Nephron progenitor cell (in vitro differentiated cells): ENCODE measurements around the gene CLEC2A.

Source experiments
- DNase-seq: peaks from one replicate; pipeline ENCODE4 v3.0.0; 2021
- H3K27ac Mint-ChIP-seq: 2 replicates; pipeline ENCODE4 v1.8.0; 2021; ENCODE audit warnings: mild to moderate bottlenecking, moderate library complexity, mixed read lengths
- H3K27me3 Mint-ChIP-seq: 2 replicates; pipeline ENCODE4 v1.8.0; 2021; ENCODE audit warnings: mild to moderate bottlenecking, low read depth, mixed read lengths; ENCODE audit not compliant: poor library complexity
- H3K36me3 Mint-ChIP-seq: 2 replicates; pipeline ENCODE4 v1.8.0; 2021; ENCODE audit warnings: low read depth, mixed read lengths
- H3K4me1 Mint-ChIP-seq: 2 replicates; pipeline ENCODE4 v1.8.0; 2021; ENCODE audit warnings: mixed read lengths
- H3K4me3 Mint-ChIP-seq: 2 replicates; pipeline ENCODE4 v1.8.0; 2021; ENCODE audit warnings: mild to moderate bottlenecking, moderate library complexity, mixed read lengths
- H3K9me3 Mint-ChIP-seq: 2 replicates; pipeline ENCODE4 v1.8.0; 2021; ENCODE audit warnings: mild to moderate bottlenecking, moderate library complexity, mixed read lengths
- CTCF ChIP-seq: fragments of 200-600 bp; sonication (generic); IDR thresholded peaks from 2 replicates; pipeline ENCODE4 v1.5.0; 2021; ENCODE audit warnings: antibody characterized with exemption

Gene CLEC2A

GRCh38 chr12:9910716-9911421 is 21.3 kb downstream of the CLEC2A start:
- Mint-ChIP-seq H3K4me3 (peak overlapping the region; percentile 10), H3K9me3 (peaks cover 71% of the 10 kb centered on the region), H3K4me1 (peaks cover 20% of the 10 kb centered on the region), H3K36me3 (peaks cover 35% of the 10 kb centered on the region), H3K27ac (peak overlapping the region; percentile 72), H3K27me3 (no peaks in the 10 kb centered on the region)
- DNase-seq: no peak
- no peak for TF ChIP-seq CTCF

GRCh38 chr12:9909724-9910123 is 22.4 kb downstream of the CLEC2A start:
- H3K27ac Mint-ChIP-seq: no peak overlapping the region
- peak overlapping the region; percentile 13 for H3K4me3 Mint-ChIP-seq
- H3K36me3 Mint-ChIP-seq: peaks cover 42% of the 10 kb centered on the region
- peaks cover 20% of the 10 kb centered on the region for H3K4me1 Mint-ChIP-seq
- no peak for DNase-seq
- TF ChIP-seq CTCF: no peak
- H3K27me3 Mint-ChIP-seq: no peaks in the 10 kb centered on the region
- H3K9me3 Mint-ChIP-seq: peaks cover 80% of the 10 kb centered on the region

- H3K27me3 Mint-ChIP-seq: no peaks in the 10 kb centered on the region
- no peak for TF ChIP-seq CTCF
- no peak overlapping the region for H3K4me3 Mint-ChIP-seq
- peaks cover 20% of the 10 kb centered on the region for H3K4me1 Mint-ChIP-seq
- no peak for DNase-seq
- H3K36me3 Mint-ChIP-seq: peaks cover 46% of the 10 kb centered on the region
- peaks cover 70% of the 10 kb centered on the region for H3K9me3 Mint-ChIP-seq
- H3K27ac Mint-ChIP-seq: no peak overlapping the region
Observed at GRCh38 chr12:9908350-9908749, 23.8 kb downstream of the CLEC2A start.

GRCh38 chr12:9907769-9908168 is 24.4 kb downstream of the CLEC2A start:
- H3K36me3 Mint-ChIP-seq: peaks cover 49% of the 10 kb centered on the region
- no peak overlapping the region for H3K4me3 Mint-ChIP-seq
- H3K9me3 Mint-ChIP-seq: peaks cover 73% of the 10 kb centered on the region
- no peak overlapping the region for H3K27ac Mint-ChIP-seq
- no peak for TF ChIP-seq CTCF
- H3K4me1 Mint-ChIP-seq: peaks cover 20% of the 10 kb centered on the region
- DNase-seq: no peak
- H3K27me3 Mint-ChIP-seq: no peaks in the 10 kb centered on the region

- no peak for TF ChIP-seq CTCF
- H3K36me3 Mint-ChIP-seq: peaks cover 47% of the 10 kb centered on the region
- no peak for DNase-seq
Observed at GRCh38 chr12:9906873-9907272, 25.3 kb downstream of the CLEC2A start.

More at GRCh38 chr12:9906873-9907272, 25.3 kb downstream of the CLEC2A start:
- Mint-ChIP-seq H3K4me1 (peaks cover 20% of the 10 kb centered on the region), H3K27me3 (peaks cover 2% of the 10 kb centered on the region), H3K4me3 (no peak overlapping the region), H3K27ac (no peak overlapping the region), H3K9me3 (peaks cover 73% of the 10 kb centered on the region)
